HepG2 (cell line): Measurements from ENCODE around the gene ASF1B. TPM values are rescaled to one million over a fixed set of nuclear protein-coding genes. Genes with fewer than 3 reads are reported as not detected.

Source experiments
- CHCHD3 ChIP-seq: sonication (generic); formaldehyde crosslinking; IDR thresholded peaks from 2 replicates; pipeline ENCODE4 v1.8.0; 2022; ENCODE audit warnings: mild to moderate bottlenecking, missing genetic modification reagents, moderate library complexity
- CREM ChIP-seq, 2 experiments: sonication (generic) in 1 of 2; formaldehyde crosslinking in 1 of 2; IDR thresholded peaks; 2 replicates each; pipeline versions ENCODE4 v1.4.0 to v1.6.1; 2016 to 2020; ENCODE audit warnings: antibody characterized with exemption in 1 of 2, mild to moderate bottlenecking in 1 of 2, missing genetic modification reagents in 1 of 2
- GATAD2A ChIP-seq: IDR thresholded peaks from 2 replicates; pipeline ENCODE4 v1.6.1; 2016
- GLI4 ChIP-seq: sonication (generic); formaldehyde crosslinking; IDR thresholded peaks from 2 replicates; pipeline ENCODE4 v1.5.1; 2020; ENCODE audit warnings: missing genetic modification reagents, mild to moderate bottlenecking, moderate library complexity, borderline replicate concordance
- HOXA3 ChIP-seq: sonication (generic); formaldehyde crosslinking; IDR thresholded peaks from 2 replicates; pipeline ENCODE4 v1.5.0; 2020; ENCODE audit warnings: missing genetic modification reagents
- POLR2A ChIP-seq, 2 experiments: IDR thresholded peaks; 2 replicates each; pipeline ENCODE4 v1.6.1; 2011; ENCODE audit warnings: low read depth in 2 of 2, low read length in 2 of 2, mild to moderate bottlenecking in 1 of 2, moderate library complexity in 1 of 2; ENCODE audit not compliant: insufficient read depth in 1 of 2
- RARA ChIP-seq: IDR thresholded peaks from 2 replicates; pipeline ENCODE4 v1.6.1; 2016; ENCODE audit warnings: missing genetic modification reagents, missing compliant biosample characterization
- RBM22 ChIP-seq: fragments of 200-400 bp; formaldehyde crosslinking; optimal IDR thresholded peaks from 2 replicates; pipeline ENCODE3; 2017; ENCODE audit warnings: mild to moderate bottlenecking, low read length, moderate library complexity
- RFXAP ChIP-seq: sonication (generic); formaldehyde crosslinking; IDR thresholded peaks from 2 replicates; pipeline ENCODE4 v1.4.0; 2020; ENCODE audit warnings: missing genetic modification reagents, borderline replicate concordance
- RNF2 ChIP-seq: fragments of 450-650 bp; conservative IDR thresholded peaks from 2 replicates; pipeline ENCODE4 v1.6.1; 2016; ENCODE audit warnings: low read depth
- RXRA ChIP-seq: sonication (generic); formaldehyde crosslinking; IDR thresholded peaks from 2 replicates; pipeline ENCODE4 v1.5.1; 2020; ENCODE audit warnings: missing genetic modification reagents
- SMAD3 ChIP-seq: sonication (generic); formaldehyde crosslinking; IDR thresholded peaks from 2 replicates; pipeline ENCODE4 v1.4.0; 2020; ENCODE audit warnings: missing genetic modification reagents
- TGIF2 ChIP-seq: IDR thresholded peaks from 2 replicates; pipeline ENCODE4 v1.6.1; 2016; ENCODE audit warnings: control low read depth, missing compliant biosample characterization
- ZFP36L1 ChIP-seq: sonication (generic); formaldehyde crosslinking; IDR thresholded peaks from 2 replicates; pipeline ENCODE4 v1.8.0; 2022; ENCODE audit warnings: mild to moderate bottlenecking, missing genetic modification reagents, moderate library complexity
- ZNF33A ChIP-seq: sonication (generic); formaldehyde crosslinking; IDR thresholded peaks from 2 replicates; pipeline ENCODE4 v1.5.1; 2020; ENCODE audit warnings: missing genetic modification reagents, mild to moderate bottlenecking, moderate library complexity, borderline replicate concordance
- ZNF570 ChIP-seq: sonication (generic); formaldehyde crosslinking; IDR thresholded peaks from 2 replicates; pipeline ENCODE4 v1.4.0; 2020; ENCODE audit warnings: mild to moderate bottlenecking, missing genetic modification reagents, borderline replicate concordance
- ZNF713 ChIP-seq: sonication (generic); formaldehyde crosslinking; IDR thresholded peaks from 2 replicates; pipeline ENCODE4 v1.4.0; 2020; ENCODE audit warnings: mild to moderate bottlenecking, missing genetic modification reagents
- polyA plus RNA-seq, 8 experiments: library from polyadenylated mRNA; depleted of rRNA in 3 of 8; stranded (reverse) in 7 of 8; unstranded in 1 of 8; fragments of >200 nt; fragmentation: Illumina TruSeq in 4 of 8; extraction: Trizol in 4 of 8; gene quantifications; 2 replicates each; pipeline versions ENCODE4 v1.2.1 to v1.2.3, GENCODE V29; 2011 to 2016; ENCODE audit warnings: low read depth in 4 of 8, missing spikeins in 1 of 8, mixed read lengths in 1 of 8; ENCODE audit not compliant: insufficient read depth in 1 of 8
- total RNA-seq, 5 experiments: library from RNA; depleted of rRNA; stranded (reverse); fragments of >200 nt; fragmentation: Illumina TruSeq; extraction: Trizol; gene quantifications; 2 replicates each; pipeline ENCODE4 v1.2.3, GENCODE V29; 2016; ENCODE audit warnings: low read depth in 1 of 5
- TF ChIP-seq, protein P1 (sequence below): sonication (generic); formaldehyde crosslinking; IDR thresholded peaks from 2 replicates; pipeline ENCODE4 v1.4.0; 2020; ENCODE audit warnings: missing genetic modification reagents
- TF ChIP-seq, protein P2 (sequence below): IDR thresholded peaks from 2 replicates; pipeline ENCODE4 v1.6.1; 2012; ENCODE audit warnings: inconsistent platforms
- TF ChIP-seq, protein P3 (sequence below), 2 experiments: sonication (generic) in 1 of 2; formaldehyde crosslinking in 1 of 2; IDR thresholded peaks; 2 replicates each; pipeline versions ENCODE4 v1.5.1 to v1.6.1; 2011 to 2020; ENCODE audit warnings: borderline replicate concordance in 1 of 2, low read depth in 1 of 2, low read length in 1 of 2, mild to moderate bottlenecking in 1 of 2, missing genetic modification reagents in 1 of 2, moderate library complexity in 1 of 2
- TF ChIP-seq, protein P4 (sequence below): sonication (generic); formaldehyde crosslinking; IDR thresholded peaks from 2 replicates; pipeline ENCODE4 v1.5.1; 2020; ENCODE audit warnings: mild to moderate bottlenecking, moderate library complexity, missing genetic modification reagents
- TF ChIP-seq, protein P5 (sequence below): sonication (generic); formaldehyde crosslinking; IDR thresholded peaks from 2 replicates; pipeline ENCODE4 v1.8.0; 2022; ENCODE audit warnings: mild to moderate bottlenecking, missing genetic modification reagents, moderate library complexity

ASF1B gene
- total and polyA plus RNA-seq, 2 of the 13 experiments (the other 11 are each of a cell fraction or from before 2014, with no cell fraction given): 18.2 to 24.8 TPM

DNA sequence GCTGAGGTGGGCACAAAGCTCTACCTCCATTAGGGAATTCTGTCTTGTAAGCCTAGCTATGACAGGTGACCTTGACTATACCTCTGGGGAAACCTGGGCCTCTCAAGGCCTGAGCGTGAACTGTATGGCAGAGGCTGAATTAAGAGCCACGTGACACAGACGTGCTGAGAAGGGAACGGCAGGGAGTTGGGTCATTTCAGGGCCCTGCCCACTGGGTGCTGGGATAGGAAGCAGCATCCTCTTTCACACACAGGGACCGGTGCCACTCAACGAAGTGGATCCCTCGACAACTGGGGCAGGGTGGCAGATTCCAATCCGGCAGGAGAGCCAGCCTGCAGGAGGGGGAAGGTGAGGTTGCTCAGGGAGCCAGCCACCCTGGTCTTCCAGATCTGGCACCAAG lies 9.2 kb downstream of the ASF1B start (continued):
- TF ChIP-seq, protein P1, sequence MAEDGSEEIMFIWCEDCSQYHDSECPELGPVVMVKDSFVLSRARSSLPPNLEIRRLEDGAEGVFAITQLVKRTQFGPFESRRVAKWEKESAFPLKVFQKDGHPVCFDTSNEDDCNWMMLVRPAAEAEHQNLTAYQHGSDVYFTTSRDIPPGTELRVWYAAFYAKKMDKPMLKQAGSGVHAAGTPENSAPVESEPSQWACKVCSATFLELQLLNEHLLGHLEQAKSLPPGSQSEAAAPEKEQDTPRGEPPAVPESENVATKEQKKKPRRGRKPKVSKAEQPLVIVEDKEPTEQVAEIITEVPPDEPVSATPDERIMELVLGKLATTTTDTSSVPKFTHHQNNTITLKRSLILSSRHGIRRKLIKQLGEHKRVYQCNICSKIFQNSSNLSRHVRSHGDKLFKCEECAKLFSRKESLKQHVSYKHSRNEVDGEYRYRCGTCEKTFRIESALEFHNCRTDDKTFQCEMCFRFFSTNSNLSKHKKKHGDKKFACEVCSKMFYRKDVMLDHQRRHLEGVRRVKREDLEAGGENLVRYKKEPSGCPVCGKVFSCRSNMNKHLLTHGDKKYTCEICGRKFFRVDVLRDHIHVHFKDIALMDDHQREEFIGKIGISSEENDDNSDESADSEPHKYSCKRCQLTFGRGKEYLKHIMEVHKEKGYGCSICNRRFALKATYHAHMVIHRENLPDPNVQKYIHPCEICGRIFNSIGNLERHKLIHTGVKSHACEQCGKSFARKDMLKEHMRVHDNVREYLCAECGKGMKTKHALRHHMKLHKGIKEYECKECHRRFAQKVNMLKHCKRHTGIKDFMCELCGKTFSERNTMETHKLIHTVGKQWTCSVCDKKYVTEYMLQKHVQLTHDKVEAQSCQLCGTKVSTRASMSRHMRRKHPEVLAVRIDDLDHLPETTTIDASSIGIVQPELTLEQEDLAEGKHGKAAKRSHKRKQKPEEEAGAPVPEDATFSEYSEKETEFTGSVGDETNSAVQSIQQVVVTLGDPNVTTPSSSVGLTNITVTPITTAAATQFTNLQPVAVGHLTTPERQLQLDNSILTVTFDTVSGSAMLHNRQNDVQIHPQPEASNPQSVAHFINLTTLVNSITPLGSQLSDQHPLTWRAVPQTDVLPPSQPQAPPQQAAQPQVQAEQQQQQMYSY (CRISPR knock-in tag): no peak
- TF ChIP-seq RBM22 (no peak), HOXA3 (CRISPR knock-in tag) (no peak), GLI4 (CRISPR knock-in tag) (no peak), TGIF2 (CRISPR knock-in tag) (no peak), CHCHD3 (CRISPR knock-in tag) (no peak), RARA (CRISPR knock-in tag) (peak; percentile 58; the same call in 1 of the 2 replicates), RFXAP (CRISPR knock-in tag) (no peak), CREM (IDR thresholded peaks at IDR 0.05) (no peak), CREM (CRISPR knock-in tag; IDR thresholded peaks at IDR 0.05) (no peak), RXRA (CRISPR knock-in tag) (peak; percentile 52; the same call in 1 of the 2 replicates), RNF2 (no peak), ZNF570 (CRISPR knock-in tag) (no peak), ZNF33A (CRISPR knock-in tag) (no peak), SMAD3 (CRISPR knock-in tag) (no peak), GATAD2A (0 out of 2 replicates have a peak, but pooled peaks have one; percentile 37), ZNF713 (no peak), POLR2A (IDR thresholded peaks at IDR 0.05; ENCODE audit: insufficient read depth in 1 of 2, low read depth in 2 of 2, low read length in 2 of 2) (no peak), ZFP36L1 (no peak)
- TF ChIP-seq, protein P2, sequence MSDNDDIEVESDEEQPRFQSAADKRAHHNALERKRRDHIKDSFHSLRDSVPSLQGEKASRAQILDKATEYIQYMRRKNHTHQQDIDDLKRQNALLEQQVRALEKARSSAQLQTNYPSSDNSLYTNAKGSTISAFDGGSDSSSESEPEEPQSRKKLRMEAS: no peak
- TF ChIP-seq, protein P3, sequence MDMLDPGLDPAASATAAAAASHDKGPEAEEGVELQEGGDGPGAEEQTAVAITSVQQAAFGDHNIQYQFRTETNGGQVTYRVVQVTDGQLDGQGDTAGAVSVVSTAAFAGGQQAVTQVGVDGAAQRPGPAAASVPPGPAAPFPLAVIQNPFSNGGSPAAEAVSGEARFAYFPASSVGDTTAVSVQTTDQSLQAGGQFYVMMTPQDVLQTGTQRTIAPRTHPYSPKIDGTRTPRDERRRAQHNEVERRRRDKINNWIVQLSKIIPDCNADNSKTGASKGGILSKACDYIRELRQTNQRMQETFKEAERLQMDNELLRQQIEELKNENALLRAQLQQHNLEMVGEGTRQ (IDR thresholded peaks at IDR 0.05; ENCODE audit: low read depth, low read length): peak; percentile 32; the same call in 1 of the 2 replicates
- TF ChIP-seq, protein P3 (CRISPR knock-in tag; IDR thresholded peaks at IDR 0.05; ENCODE audit: borderline replicate concordance): peak; percentile 48; the same call in 1 of the 2 replicates
- TF ChIP-seq, protein P4, sequence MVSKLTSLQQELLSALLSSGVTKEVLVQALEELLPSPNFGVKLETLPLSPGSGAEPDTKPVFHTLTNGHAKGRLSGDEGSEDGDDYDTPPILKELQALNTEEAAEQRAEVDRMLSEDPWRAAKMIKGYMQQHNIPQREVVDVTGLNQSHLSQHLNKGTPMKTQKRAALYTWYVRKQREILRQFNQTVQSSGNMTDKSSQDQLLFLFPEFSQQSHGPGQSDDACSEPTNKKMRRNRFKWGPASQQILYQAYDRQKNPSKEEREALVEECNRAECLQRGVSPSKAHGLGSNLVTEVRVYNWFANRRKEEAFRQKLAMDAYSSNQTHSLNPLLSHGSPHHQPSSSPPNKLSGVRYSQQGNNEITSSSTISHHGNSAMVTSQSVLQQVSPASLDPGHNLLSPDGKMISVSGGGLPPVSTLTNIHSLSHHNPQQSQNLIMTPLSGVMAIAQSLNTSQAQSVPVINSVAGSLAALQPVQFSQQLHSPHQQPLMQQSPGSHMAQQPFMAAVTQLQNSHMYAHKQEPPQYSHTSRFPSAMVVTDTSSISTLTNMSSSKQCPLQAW (CRISPR knock-in tag): no peak
- TF ChIP-seq, protein P5, sequence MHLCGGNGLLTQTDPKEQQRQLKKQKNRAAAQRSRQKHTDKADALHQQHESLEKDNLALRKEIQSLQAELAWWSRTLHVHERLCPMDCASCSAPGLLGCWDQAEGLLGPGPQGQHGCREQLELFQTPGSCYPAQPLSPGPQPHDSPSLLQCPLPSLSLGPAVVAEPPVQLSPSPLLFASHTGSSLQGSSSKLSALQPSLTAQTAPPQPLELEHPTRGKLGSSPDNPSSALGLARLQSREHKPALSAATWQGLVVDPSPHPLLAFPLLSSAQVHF (CRISPR knock-in tag): no peak
